Lower lobe of right lung (tissue), 2 donors: ENCODE data around the gene RFX1. TPM values are rescaled to one million over a fixed set of nuclear protein-coding genes. Genes with fewer than 3 reads are reported as not detected.
A peak's percentile ranks its signal among the peaks of the same experiment; 100 is the strongest.
"Not testable (repeated sequence)": the region's sequence is repeated elsewhere in the genome, so short reads cannot be mapped to it uniquely, and the experiment has no call there.

Experiments used
- ATAC-seq, 2 donors: fragments of 200-7000 bp; cut with Tn5 transposase; one replicate each; pipeline ENCODE4 v1.9.1; 2020 to 2022; ENCODE audit warnings: mild to moderate bottlenecking in 2 of 2, moderate library complexity in 2 of 2
- DNase-seq: peaks from one replicate; pipeline ENCODE4 v3.0.0-alpha.2; 2020
- H3K27ac ChIP-seq: fragments of 200-600 bp; one replicate; pipeline ENCODE4 v1.8.0; 2022
- H3K27me3 ChIP-seq: fragments of 200-600 bp; one replicate; pipeline ENCODE4 v1.8.0; 2022; ENCODE audit warnings: low read depth
- H3K36me3 ChIP-seq: fragments of 200-600 bp; one replicate; pipeline ENCODE4 v1.8.0; 2022; ENCODE audit warnings: mild to moderate bottlenecking
- H3K4me1 ChIP-seq: fragments of 200-600 bp; one replicate; pipeline ENCODE4 v1.8.0; 2022
- H3K4me3 ChIP-seq: fragments of 200-600 bp; one replicate; pipeline ENCODE4 v1.8.0; 2022; ENCODE audit warnings: mild to moderate bottlenecking
- H3K9me3 ChIP-seq: fragments of 200-600 bp; one replicate; pipeline ENCODE4 v1.8.0; 2022
- intact Hi-C: fragments of 100-400 bp; cut with DNase I; formaldehyde crosslinking; loops from one replicate; pipeline ENCODE4 v1.11.0; 2022
- total RNA-seq: library from RNA; stranded (reverse); fragmentation: NEBNext Ultra II Directional; extraction: Animal tissue kit (Norgen Biotek cat#: 25700); gene quantifications from one replicate; pipeline ENCODE4 v1.2.1, GENCODE V29; 2021
- TF ChIP-seq, protein P1 (sequence below): fragments of 200-600 bp; IDR thresholded peaks from one replicate; pipeline ENCODE4 v1.8.0; 2022; ENCODE audit warnings: antibody characterized with exemption, mild to moderate bottlenecking
- donor health status: DM: no; HTN: yes; CAD: no; lungs with severe emphysema.

The RFX1 gene
- total RNA-seq, 1 donor from 2014 or later, result 17.8 TPM

DNA sequence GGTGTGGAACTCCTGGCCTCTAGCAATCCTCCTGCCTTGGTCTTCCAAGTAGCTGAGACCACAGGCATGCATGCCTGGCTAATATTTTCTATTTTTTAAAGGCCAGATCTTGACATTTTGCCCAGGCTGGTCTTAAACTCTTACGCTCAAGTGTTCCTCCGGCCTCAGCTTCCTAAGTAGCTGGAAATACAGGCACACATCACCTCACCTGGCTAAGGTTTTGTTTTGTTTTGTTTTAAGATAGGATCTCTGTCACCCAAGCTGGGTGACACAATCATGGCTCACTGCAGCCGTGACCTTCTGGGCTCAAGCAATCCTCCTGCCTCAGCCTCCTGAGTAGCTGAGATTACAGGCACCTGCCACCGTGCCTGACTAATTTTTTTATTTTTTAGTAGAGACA lies 16.3 kb upstream of the RFX1 start:
- Histone ChIP-seq H3K36me3 (no peaks in the 10 kb centered on the region), H3K4me1 (peaks cover 24% of the 10 kb centered on the region), H3K27me3 (no peaks in the 10 kb centered on the region), H3K27ac (peak overlapping the region; percentile 13), H3K4me3 (no peak overlapping the region), H3K9me3 (no peaks in the 10 kb centered on the region)
- ATAC-seq (peak; percentile 33 to 41), DNase-seq (no peak)
- TF ChIP-seq, protein P1, sequence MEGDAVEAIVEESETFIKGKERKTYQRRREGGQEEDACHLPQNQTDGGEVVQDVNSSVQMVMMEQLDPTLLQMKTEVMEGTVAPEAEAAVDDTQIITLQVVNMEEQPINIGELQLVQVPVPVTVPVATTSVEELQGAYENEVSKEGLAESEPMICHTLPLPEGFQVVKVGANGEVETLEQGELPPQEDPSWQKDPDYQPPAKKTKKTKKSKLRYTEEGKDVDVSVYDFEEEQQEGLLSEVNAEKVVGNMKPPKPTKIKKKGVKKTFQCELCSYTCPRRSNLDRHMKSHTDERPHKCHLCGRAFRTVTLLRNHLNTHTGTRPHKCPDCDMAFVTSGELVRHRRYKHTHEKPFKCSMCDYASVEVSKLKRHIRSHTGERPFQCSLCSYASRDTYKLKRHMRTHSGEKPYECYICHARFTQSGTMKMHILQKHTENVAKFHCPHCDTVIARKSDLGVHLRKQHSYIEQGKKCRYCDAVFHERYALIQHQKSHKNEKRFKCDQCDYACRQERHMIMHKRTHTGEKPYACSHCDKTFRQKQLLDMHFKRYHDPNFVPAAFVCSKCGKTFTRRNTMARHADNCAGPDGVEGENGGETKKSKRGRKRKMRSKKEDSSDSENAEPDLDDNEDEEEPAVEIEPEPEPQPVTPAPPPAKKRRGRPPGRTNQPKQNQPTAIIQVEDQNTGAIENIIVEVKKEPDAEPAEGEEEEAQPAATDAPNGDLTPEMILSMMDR, result no peak
- intact Hi-C loops, result no loop called here

DNA sequence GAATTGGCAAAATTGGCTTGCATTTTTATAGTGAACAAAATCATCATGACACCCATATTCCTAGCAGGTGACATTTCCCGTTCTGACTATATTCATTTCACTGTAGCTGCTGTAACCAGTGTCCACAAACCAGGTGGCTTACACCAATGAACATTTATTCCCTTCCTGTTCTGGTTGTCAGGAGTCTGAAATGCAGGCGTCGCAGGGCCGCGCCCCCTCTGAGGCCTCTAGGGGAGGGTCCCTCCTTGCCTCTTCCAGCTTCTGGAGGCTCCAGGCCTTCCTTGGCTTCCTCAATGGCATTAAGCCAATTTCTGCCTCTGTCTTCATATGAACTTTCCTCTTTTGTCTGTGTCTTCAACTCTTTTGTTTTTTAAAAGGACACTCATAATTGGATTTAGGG lies 15.4 kb upstream of the RFX1 start:
- Histone ChIP-seq H3K4me3 (no peak overlapping the region), H3K36me3 (no peaks in the 10 kb centered on the region), H3K27me3 (no peaks in the 10 kb centered on the region), H3K4me1 (peaks cover 24% of the 10 kb centered on the region), H3K27ac (no peak overlapping the region), H3K9me3 (no peaks in the 10 kb centered on the region)
- TF ChIP-seq, protein P1, result no peak
- DNase-seq (peak; percentile 35), ATAC-seq (no peak)
- intact Hi-C loops, result no loop called here

DNA sequence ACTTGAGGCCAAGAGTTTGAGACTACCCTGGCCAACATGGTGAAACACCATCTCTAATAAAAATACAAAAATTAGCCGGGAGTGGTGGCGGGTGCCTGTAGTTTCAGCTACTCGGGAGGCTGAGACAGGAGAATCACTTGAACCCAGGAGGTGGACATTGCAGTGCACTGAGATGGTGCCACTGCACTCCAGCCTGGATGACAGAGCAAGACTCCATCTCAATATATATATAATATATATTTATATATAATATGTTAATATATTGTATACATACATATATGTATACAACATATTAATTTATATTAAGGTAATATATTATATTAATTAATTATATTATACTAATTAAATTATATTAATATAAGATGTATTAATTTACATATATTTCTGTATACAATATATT lies 13.6 kb upstream of the RFX1 start:
- H3K9me3 ChIP-seq, H3K36me3 ChIP-seq, H3K27ac ChIP-seq, H3K27me3 ChIP-seq, H3K4me3 ChIP-seq, ATAC-seq, intact Hi-C loops: not testable (repeated sequence)
- DNase-seq, result peak; percentile 6
- H3K4me1 ChIP-seq, result peaks cover 24% of the 10 kb centered on the region

DNA sequence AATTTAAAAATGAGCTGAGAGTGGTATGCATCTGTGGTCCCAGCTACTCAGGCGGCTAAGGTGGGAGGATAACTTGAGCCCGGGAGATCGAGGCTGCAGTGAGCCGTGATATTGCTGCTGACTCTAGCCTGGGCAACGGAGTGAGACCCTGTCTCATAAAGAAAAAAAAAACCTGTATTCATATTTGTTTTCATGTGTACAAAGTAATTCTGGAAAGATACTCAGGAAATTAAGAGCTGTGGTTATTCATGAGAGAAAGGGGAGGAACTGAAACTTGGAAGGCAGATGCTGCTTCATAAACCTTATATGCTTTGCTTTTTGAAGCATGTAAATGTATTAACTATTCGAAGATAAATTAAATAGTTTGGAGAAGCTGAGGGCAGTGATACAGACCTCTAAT lies 13.0 kb upstream of the RFX1 start:
- intact Hi-C loops, result no loop called here
- TF ChIP-seq, protein P1, result no peak
- Histone ChIP-seq H3K27ac (no peak overlapping the region), H3K9me3 (no peaks in the 10 kb centered on the region), H3K36me3 (no peaks in the 10 kb centered on the region), H3K27me3 (no peaks in the 10 kb centered on the region), H3K4me1 (peaks cover 24% of the 10 kb centered on the region), H3K4me3 (no peak overlapping the region)
- ATAC-seq, result no peak
- DNase-seq, result peak; percentile 14

DNA sequence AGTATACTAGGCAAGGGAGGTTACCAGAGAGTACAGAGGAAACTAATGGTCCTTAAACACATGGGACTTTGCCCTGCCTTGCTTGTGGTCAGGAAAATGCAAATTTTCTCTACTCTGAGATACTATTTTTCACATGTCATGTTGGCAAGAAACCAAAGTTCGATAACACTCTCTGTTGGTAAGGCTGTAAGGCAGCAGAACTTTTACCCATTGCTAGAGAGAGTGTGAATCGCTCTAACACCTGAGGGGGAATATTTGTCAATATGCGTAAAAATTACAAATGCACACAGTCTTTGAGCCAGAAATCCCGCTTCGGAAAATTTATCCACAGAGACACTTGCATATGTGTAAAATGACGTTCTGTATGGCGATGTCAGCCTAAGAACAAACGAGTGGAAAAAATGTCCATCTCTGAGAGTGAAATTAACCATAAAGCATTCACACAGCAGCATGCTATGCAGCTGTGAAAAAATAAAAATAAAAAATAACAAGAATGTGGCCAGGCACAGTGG lies 9.5 kb upstream of the RFX1 start:
- Histone ChIP-seq H3K4me3 (no peak overlapping the region), H3K27me3 (no peaks in the 10 kb centered on the region), H3K36me3 (no peaks in the 10 kb centered on the region), H3K27ac (no peak overlapping the region), H3K9me3 (no peaks in the 10 kb centered on the region), H3K4me1 (peaks cover 13% of the 10 kb centered on the region)
- intact Hi-C loops, result no loop called here
- ATAC-seq (no peak), DNase-seq (peak; percentile 5)
- TF ChIP-seq, protein P1, result no peak

DNA sequence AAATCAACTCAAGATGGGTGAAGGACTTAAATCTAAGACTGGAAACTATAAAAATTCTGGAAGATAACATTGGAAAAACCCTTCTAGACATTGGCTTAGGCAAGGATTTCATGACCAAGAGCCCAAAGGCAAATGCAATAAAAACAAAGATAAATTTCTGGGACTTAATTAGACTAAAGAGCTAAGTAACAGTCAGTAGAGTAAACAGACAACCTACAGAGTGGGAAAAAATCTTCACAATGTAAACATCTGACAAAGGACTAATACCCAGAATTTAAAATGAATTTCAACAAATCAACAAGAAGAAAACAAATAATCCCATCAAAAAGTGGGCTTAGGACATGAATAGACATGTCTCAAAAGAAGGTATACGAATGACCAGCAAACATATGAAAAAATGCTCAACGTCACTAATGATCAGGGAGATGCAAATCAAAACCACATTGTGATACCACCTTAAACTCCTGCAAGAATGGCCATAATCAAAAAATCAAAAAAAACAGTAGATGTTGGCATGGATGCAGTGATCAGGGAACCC lies 6.3 kb upstream of the RFX1 start:
- no peak overlapping the region for H3K27ac ChIP-seq
- H3K4me1 ChIP-seq, result no peaks in the 10 kb centered on the region
- H3K9me3 ChIP-seq, result no peaks in the 10 kb centered on the region
- no peak overlapping the region for H3K4me3 ChIP-seq
- ATAC-seq (no peak), DNase-seq (no peak)
- TF ChIP-seq, protein P1, result no peak
- H3K27me3 ChIP-seq, result no peaks in the 10 kb centered on the region
- intact Hi-C loops, result no loop called here
- no peaks in the 10 kb centered on the region for H3K36me3 ChIP-seq
